ENCODE data around the gene CRTAP. TPM values are rescaled to one million over a fixed set of nuclear protein-coding genes. Genes with fewer than 3 reads are reported as not detected.
"Not testable (repeated sequence)": the region's sequence is repeated elsewhere in the genome, so short reads cannot be mapped to it uniquely, and the experiment has no call there.

CRTAP gene
- total and polyA plus RNA-seq, 11 donors = 16.1 to 148 (median 80.7) TPM

DNA sequence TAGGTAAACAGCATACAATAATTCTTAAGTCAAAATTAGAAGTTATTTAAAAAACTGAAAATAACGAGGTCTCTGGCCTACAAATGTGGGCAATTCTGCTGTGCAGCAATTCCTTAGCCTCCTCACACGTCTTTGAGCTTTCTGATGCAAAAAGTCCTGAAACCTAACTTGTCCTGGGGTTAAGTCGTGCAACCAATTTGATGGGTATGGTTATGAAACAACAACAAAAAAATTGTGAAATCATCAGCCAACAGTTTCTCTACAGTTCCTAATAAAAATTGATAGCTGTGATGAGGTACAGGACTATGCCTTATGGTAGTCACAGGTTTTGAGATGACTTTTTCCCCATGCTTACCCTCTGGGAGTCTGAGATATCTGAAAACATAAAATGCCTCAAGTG is 10.3 kb upstream of the CRTAP start:
- no peak for ATAC-seq
- Histone ChIP-seq H3K27me3 (no peaks in the 10 kb centered on the region), H3K4me1 (no peaks in the 10 kb centered on the region), H3K27ac (no peak overlapping the region), H3K9me3 (no peaks in the 10 kb centered on the region), H3K36me3 (no peaks in the 10 kb centered on the region), H3K4me3 (no peak overlapping the region)
- intact Hi-C loops (cut with DNase I) = no loop called here
- no peak for DNase-seq
- 82 to 91% (median 90%) methylated on average over 3 of the region's 3 CpGs for WGBS, 4 donors
- TF ChIP-seq POLR2A (IDR thresholded peaks at IDR 0.05) (no peak), CTCF (IDR thresholded peaks at IDR 0.05) (no peak)

- TF ChIP-seq POLR2A (IDR thresholded peaks at IDR 0.05) = no peak
- no peak for TF ChIP-seq CTCF (IDR thresholded peaks at IDR 0.05)
- H3K27ac ChIP-seq = no peak overlapping the region
- DNase-seq (no peak), ATAC-seq (no peak)
- intact Hi-C loops (cut with DNase I) = no loop called here
- H3K4me3 ChIP-seq = no peak overlapping the region
- no peaks in the 10 kb centered on the region for H3K9me3 ChIP-seq
- 87 to 93% (median 91%) methylated on average over 3 of the region's 3 CpGs for WGBS, 4 donors
- no peaks in the 10 kb centered on the region for H3K27me3 ChIP-seq
- no peaks in the 10 kb centered on the region for H3K4me1 ChIP-seq
- no peaks in the 10 kb centered on the region for H3K36me3 ChIP-seq
Measured at GRCh38 chr3:33104803-33105202, 9.0 kb upstream of the CRTAP start.

GRCh38 chr3:33105341-33105948 is 8.4 kb upstream of the CRTAP start:
- H3K36me3 ChIP-seq = no peaks in the 10 kb centered on the region
- TF ChIP-seq POLR2A (IDR thresholded peaks at IDR 0.05) (no peak), CTCF (IDR thresholded peaks at IDR 0.05) (no peak)
- ATAC-seq (no peak), DNase-seq (no peak)
- intact Hi-C loops (cut with DNase I) = no loop called here
- no peak overlapping the region for H3K27ac ChIP-seq
- 66 to 71% (median 67%) methylated on average over 3 of the region's 3 CpGs for WGBS, 4 donors
- H3K9me3 ChIP-seq = no peaks in the 10 kb centered on the region
- H3K27me3 ChIP-seq = no peaks in the 10 kb centered on the region
- no peak overlapping the region for H3K4me3 ChIP-seq
- H3K4me1 ChIP-seq = no peaks in the 10 kb centered on the region

DNA sequence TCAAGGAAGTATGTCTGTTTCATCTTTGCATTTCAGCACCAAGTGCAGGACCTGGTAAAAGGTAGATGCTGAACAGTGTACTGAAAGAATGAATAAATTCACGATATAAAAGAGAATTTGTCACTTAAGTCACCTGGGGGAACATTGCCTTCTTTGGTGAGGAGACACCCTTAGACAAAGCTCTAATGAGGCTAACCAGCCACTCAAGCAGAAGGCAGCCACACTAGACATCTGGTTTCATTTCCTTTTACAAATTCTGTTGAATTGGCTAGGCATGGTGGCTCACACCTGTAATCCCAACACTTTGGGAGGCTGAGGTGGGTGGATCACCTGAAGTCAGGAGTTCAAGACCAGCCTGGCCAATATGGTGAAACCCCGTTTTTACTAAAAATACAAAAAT is 7.0 kb upstream of the CRTAP start:
- 90 to 95% (median 92%) methylated on average over 2 of the region's 2 CpGs for WGBS, 4 donors
- H3K4me3 ChIP-seq; H3K27ac ChIP-seq; H3K36me3 ChIP-seq; ATAC-seq; H3K9me3 ChIP-seq; H3K27me3 ChIP-seq; H3K4me1 ChIP-seq; DNase-seq; intact Hi-C loops (cut with DNase I): not testable (repeated sequence)

DNA sequence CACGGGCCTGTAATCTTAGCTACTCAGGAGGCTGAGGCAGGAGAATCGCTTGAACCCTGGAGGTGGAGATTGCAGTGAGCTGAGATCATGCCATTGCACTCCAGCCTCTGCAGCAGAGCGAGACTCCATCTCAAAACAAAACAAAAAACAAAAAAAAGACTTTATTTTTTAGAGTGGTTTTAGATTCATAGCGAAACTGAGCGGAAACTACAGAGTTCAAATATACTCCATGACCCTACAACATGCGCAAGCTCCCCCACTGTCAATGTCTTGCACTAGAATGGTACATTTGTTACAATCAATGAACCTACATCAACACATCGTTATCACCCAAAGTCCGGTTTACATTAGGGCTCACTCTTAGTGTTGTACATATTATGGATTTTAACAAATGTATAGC is 2.2 kb upstream of the CRTAP start:
- Histone ChIP-seq H3K9me3 (no peaks in the 10 kb centered on the region), H3K4me1 (peaks cover 0 to 35% (median 19%) of the 10 kb centered on the region in 12 donors), H3K4me3 (no peak overlapping the region), H3K36me3 (no peaks in the 10 kb centered on the region), H3K27me3 (no peaks in the 10 kb centered on the region), H3K27ac (no peak overlapping the region)
- ATAC-seq (no peak), DNase-seq (no peak)
- 95 to 98% (median 96%) methylated on average over 8 of the region's 8 CpGs for WGBS, 4 donors
- intact Hi-C loops (cut with DNase I) = loop anchor here in 1 of 10 donors (10.0 kb wide), 1 partner anchor 683 kb away; the partner anchor contains the start of gene PDCD6IP
- TF ChIP-seq CTCF (IDR thresholded peaks at IDR 0.05) = no peak
- no peak for TF ChIP-seq POLR2A (IDR thresholded peaks at IDR 0.05)
